ENCODE data around the gene ADCY3. TPM values are rescaled to one million over a fixed set of nuclear protein-coding genes. Genes with fewer than 3 reads are reported as not detected.
A peak's percentile ranks its signal among the peaks of the same experiment; 100 is the strongest.

The ADCY3 gene
- polyA plus RNA-seq, 1 donor from 2014 or later: 28.8 TPM

DNA sequence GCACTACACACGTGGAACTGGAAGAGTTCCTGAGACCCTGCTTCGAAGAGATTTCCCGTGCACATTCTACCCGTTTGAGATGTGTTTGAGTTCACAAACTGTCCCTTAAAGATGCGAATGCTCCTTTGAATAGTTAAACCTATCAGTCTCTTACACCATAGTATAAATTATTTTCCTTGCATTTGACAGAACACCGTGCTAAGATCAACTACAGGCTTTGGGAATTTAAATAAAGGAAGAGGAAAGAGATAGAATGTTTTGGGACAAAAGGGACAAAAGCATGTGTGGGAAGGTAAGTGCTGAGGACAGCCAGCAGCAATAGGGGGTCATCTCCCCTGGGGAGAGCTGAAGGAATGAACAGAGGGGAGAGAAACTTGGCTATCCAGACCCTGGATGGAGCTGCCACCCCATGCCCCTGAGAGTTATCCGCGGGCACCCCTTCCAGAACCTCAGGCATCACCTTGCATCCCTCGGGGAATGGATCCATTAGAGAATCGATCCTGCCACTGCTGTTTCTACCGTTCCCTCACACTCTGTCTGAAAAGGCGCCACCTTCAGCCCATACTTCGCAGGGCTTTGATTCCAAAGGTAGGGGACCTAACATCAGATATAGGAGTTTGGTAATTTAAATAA lies 888 bp upstream of the ADCY3 start:
- no peaks in the 10 kb centered on the region for H3F3A ChIP-seq (ENCODE audit: insufficient read depth, low read length, poor library complexity, severe bottlenecking)
- no peaks in the 10 kb centered on the region for H3K36me3 ChIP-seq (ENCODE audit: insufficient read depth, low read length)
- peak overlapping the region; percentile 78 for H3K4me3 ChIP-seq (ENCODE audit: low read length)
- H3K27me3 ChIP-seq (ENCODE audit: insufficient read depth, low read depth, low read length): no peaks in the 10 kb centered on the region
- no peak overlapping the region for H3K27ac ChIP-seq (ENCODE audit: low read length)
- peak overlapping the region; percentile 69 for H3K9ac ChIP-seq (ENCODE audit: low read length)
- H3K4me2 ChIP-seq (ENCODE audit: low read length): no peak overlapping the region
- TF ChIP-seq POLR2AphosphoS5 (IDR thresholded peaks at IDR 0.05): no peak
- TF ChIP-seq MXI1 (conservative IDR thresholded peaks at IDR 0.05; ENCODE audit: poor library complexity, severe bottlenecking): peak; percentile 12
- TF ChIP-seq EP300 (conservative IDR thresholded peaks at IDR 0.05; ENCODE audit: poor library complexity, severe bottlenecking): no peak
- no peak for TF ChIP-seq SMC3 (conservative IDR thresholded peaks at IDR 0.05; ENCODE audit: poor library complexity)
- peaks cover under 1% of the 10 kb centered on the region for H3K79me2 ChIP-seq (replicated peaks; ENCODE audit: insufficient read depth, low read length)
- H3K9me2 ChIP-seq (ENCODE audit: insufficient read depth, low read length): no peaks in the 10 kb centered on the region
- H3K9me3 ChIP-seq (ENCODE audit: low read length): no peaks in the 10 kb centered on the region
- peak overlapping the region; percentile 49 for H2AFZ ChIP-seq (ENCODE audit: low read depth, low read length)
- no peaks in the 10 kb centered on the region for H4K20me1 ChIP-seq (ENCODE audit: insufficient read depth)

DNA sequence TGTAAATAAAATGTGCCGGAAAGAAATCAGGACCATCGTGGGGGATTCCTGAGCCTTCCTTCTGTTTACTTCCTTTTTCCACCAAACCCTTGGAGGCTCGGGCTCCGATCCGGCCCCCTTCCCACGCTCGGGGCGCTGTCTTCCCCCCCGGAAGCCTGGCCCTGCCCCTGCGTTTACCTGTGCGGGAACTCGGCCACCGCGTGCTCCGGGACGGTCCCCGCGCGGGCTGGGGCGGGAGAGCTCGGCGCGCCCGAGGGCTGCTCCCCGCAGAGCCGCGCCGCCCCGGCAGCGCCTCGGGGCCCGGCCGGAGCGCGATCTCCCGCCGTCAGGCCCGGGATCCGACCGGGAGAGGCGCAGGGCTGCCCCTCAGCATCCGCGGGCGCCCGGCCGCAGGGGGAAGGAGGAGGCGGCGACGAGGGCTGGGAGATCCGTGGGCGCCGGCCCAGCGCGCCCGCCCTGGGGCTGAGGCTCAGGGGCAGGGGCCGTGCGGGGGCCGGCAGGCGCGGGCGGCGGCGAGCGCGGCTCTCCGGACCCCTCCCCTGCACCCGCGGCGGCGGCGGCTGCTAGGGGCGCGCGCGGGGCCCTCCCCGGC lies 435 bp downstream of the ADCY3 start:
- H3K9me2 ChIP-seq (ENCODE audit: insufficient read depth, low read length): no peaks in the 10 kb centered on the region
- H4K20me1 ChIP-seq (ENCODE audit: insufficient read depth): no peaks in the 10 kb centered on the region
- H3K27ac ChIP-seq (ENCODE audit: low read length): peak overlapping the region; percentile 37
- no peaks in the 10 kb centered on the region for H3K36me3 ChIP-seq (ENCODE audit: insufficient read depth, low read length)
- H3K27me3 ChIP-seq (ENCODE audit: insufficient read depth, low read depth, low read length): no peaks in the 10 kb centered on the region
- peak overlapping the region; percentile 73 for H3K4me3 ChIP-seq (ENCODE audit: low read length)
- H3K4me2 ChIP-seq (ENCODE audit: low read length): peak overlapping the region; percentile 85
- no peaks in the 10 kb centered on the region for H3K9me3 ChIP-seq (ENCODE audit: low read length)
- no peak for TF ChIP-seq POLR2AphosphoS5 (IDR thresholded peaks at IDR 0.05)
- TF ChIP-seq SMC3 (conservative IDR thresholded peaks at IDR 0.05; ENCODE audit: poor library complexity): no peak
- TF ChIP-seq, protein P1, sequence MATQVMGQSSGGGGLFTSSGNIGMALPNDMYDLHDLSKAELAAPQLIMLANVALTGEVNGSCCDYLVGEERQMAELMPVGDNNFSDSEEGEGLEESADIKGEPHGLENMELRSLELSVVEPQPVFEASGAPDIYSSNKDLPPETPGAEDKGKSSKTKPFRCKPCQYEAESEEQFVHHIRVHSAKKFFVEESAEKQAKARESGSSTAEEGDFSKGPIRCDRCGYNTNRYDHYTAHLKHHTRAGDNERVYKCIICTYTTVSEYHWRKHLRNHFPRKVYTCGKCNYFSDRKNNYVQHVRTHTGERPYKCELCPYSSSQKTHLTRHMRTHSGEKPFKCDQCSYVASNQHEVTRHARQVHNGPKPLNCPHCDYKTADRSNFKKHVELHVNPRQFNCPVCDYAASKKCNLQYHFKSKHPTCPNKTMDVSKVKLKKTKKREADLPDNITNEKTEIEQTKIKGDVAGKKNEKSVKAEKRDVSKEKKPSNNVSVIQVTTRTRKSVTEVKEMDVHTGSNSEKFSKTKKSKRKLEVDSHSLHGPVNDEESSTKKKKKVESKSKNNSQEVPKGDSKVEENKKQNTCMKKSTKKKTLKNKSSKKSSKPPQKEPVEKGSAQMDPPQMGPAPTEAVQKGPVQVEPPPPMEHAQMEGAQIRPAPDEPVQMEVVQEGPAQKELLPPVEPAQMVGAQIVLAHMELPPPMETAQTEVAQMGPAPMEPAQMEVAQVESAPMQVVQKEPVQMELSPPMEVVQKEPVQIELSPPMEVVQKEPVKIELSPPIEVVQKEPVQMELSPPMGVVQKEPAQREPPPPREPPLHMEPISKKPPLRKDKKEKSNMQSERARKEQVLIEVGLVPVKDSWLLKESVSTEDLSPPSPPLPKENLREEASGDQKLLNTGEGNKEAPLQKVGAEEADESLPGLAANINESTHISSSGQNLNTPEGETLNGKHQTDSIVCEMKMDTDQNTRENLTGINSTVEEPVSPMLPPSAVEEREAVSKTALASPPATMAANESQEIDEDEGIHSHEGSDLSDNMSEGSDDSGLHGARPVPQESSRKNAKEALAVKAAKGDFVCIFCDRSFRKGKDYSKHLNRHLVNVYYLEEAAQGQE (IDR thresholded peaks at IDR 0.05; ENCODE audit: borderline replicate concordance): no peak
- no peak for TF ChIP-seq EZH2 (IDR thresholded peaks at IDR 0.05; ENCODE audit: borderline replicate concordance, insufficient read depth, low read length, poor library complexity, severe bottlenecking)
- no peak for TF ChIP-seq EP300 (conservative IDR thresholded peaks at IDR 0.05; ENCODE audit: poor library complexity, severe bottlenecking)
- peak; percentile 65 for TF ChIP-seq MXI1 (conservative IDR thresholded peaks at IDR 0.05; ENCODE audit: poor library complexity, severe bottlenecking)
- no peak for TF ChIP-seq RAD21 (conservative IDR thresholded peaks at IDR 0.05)
- TF ChIP-seq TAF1 (IDR thresholded peaks at IDR 0.05; ENCODE audit: low read depth): peak; percentile 26
- no peaks in the 10 kb centered on the region for H3F3A ChIP-seq (ENCODE audit: insufficient read depth, low read length, poor library complexity, severe bottlenecking)
- H3K79me2 ChIP-seq (replicated peaks; ENCODE audit: insufficient read depth, low read length): peaks cover 2% of the 10 kb centered on the region
- peak overlapping the region; percentile 69 for H3K9ac ChIP-seq (ENCODE audit: low read length)
- peak overlapping the region; percentile 23 for H2AFZ ChIP-seq (ENCODE audit: low read depth, low read length)

DNA sequence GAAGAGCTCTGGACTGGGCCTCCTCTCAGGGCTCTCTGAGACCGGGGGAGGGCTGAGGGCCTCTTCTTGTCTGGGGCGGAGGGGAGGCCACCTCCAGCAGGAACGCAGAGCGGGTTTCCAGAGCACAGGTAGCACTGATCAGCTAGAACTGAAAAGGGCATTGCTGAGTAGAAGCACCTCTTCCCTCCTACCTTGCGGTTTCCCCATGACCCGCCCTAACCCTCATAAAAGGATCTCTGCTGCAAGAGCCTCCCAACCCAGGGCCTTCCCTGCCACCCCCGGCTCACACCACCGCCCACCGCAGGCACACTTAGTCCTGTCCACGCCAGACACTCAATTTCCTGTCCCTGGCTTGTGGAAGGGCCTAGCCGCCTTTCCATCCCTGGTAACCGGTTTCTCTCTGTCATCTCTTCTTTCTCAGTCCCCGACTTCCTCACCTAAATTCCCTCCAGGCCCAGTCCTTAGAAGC lies 966 bp downstream of the ADCY3 start:
- Histone ChIP-seq H3K9ac (ENCODE audit: low read length) (peak overlapping the region; percentile 69), H3K27me3 (ENCODE audit: insufficient read depth, low read depth, low read length) (no peaks in the 10 kb centered on the region), H3K4me3 (ENCODE audit: low read length) (peak overlapping the region; percentile 73), H3F3A (ENCODE audit: insufficient read depth, low read length, poor library complexity, severe bottlenecking) (no peaks in the 10 kb centered on the region), H3K4me2 (ENCODE audit: low read length) (peak overlapping the region; percentile 85), H4K20me1 (ENCODE audit: insufficient read depth) (no peaks in the 10 kb centered on the region), H2AFZ (ENCODE audit: low read depth, low read length) (peak overlapping the region; percentile 23), H3K27ac (ENCODE audit: low read length) (peak overlapping the region; percentile 37), H3K9me2 (ENCODE audit: insufficient read depth, low read length) (no peaks in the 10 kb centered on the region), H3K79me2 (replicated peaks; ENCODE audit: insufficient read depth, low read length) (peaks cover 2% of the 10 kb centered on the region), H3K36me3 (ENCODE audit: insufficient read depth, low read length) (no peaks in the 10 kb centered on the region), H3K9me3 (ENCODE audit: low read length) (no peaks in the 10 kb centered on the region)
- TF ChIP-seq, protein P2, sequence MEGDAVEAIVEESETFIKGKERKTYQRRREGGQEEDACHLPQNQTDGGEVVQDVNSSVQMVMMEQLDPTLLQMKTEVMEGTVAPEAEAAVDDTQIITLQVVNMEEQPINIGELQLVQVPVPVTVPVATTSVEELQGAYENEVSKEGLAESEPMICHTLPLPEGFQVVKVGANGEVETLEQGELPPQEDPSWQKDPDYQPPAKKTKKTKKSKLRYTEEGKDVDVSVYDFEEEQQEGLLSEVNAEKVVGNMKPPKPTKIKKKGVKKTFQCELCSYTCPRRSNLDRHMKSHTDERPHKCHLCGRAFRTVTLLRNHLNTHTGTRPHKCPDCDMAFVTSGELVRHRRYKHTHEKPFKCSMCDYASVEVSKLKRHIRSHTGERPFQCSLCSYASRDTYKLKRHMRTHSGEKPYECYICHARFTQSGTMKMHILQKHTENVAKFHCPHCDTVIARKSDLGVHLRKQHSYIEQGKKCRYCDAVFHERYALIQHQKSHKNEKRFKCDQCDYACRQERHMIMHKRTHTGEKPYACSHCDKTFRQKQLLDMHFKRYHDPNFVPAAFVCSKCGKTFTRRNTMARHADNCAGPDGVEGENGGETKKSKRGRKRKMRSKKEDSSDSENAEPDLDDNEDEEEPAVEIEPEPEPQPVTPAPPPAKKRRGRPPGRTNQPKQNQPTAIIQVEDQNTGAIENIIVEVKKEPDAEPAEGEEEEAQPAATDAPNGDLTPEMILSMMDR (IDR thresholded peaks at IDR 0.05; ENCODE audit: poor library complexity, severe bottlenecking): no peak
- TF ChIP-seq EZH2 (IDR thresholded peaks at IDR 0.05; ENCODE audit: borderline replicate concordance, insufficient read depth, low read length, poor library complexity, severe bottlenecking) (no peak), EP300 (conservative IDR thresholded peaks at IDR 0.05; ENCODE audit: poor library complexity, severe bottlenecking) (no peak), POLR2AphosphoS5 (IDR thresholded peaks at IDR 0.05) (no peak), TAF1 (IDR thresholded peaks at IDR 0.05; ENCODE audit: low read depth) (no peak), SMC3 (conservative IDR thresholded peaks at IDR 0.05; ENCODE audit: poor library complexity) (no peak), MXI1 (conservative IDR thresholded peaks at IDR 0.05; ENCODE audit: poor library complexity, severe bottlenecking) (no peak), RAD21 (conservative IDR thresholded peaks at IDR 0.05) (no peak)
- TF ChIP-seq, protein P1 (IDR thresholded peaks at IDR 0.05; ENCODE audit: borderline replicate concordance): no peak

All from neural cell (in vitro differentiated cells).